NCI-H774 (cell line): Measurements from ENCODE around the gene DOK1.
"Not testable (repeated sequence)": the region's sequence is repeated elsewhere in the genome, so short reads cannot be mapped to it uniquely, and the experiment has no call there.

Experiments
- DNase-seq: peaks from one replicate; lab custom pipeline; 2025; lab: John Stamatoyannopoulos, UW

DOK1 gene

GRCh38 chr2:74548900-74549826 lies 5.4 kb upstream of the DOK1 start:
- peak; percentile 56 for DNase-seq

DNA sequence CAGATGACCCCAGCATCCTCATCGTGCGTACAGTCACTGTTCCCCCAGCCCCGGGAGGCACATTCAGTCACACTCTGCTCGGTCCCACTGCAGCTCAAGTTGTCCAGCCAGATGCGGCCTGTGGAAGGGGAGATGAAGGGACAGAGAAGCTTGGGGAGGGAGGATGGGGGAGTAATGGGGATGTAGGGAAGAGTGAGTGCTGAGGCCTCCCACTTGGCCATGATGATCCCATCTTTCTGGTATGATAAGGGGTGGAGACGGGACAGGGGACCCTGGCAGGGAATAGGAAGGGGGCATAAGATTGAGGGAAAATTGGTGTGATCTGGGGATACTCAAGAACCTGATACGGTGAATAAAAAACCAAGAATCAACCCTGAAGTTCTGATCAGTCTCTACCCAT lies 4.3 kb upstream of the DOK1 start:
- no peak for DNase-seq

DNA sequence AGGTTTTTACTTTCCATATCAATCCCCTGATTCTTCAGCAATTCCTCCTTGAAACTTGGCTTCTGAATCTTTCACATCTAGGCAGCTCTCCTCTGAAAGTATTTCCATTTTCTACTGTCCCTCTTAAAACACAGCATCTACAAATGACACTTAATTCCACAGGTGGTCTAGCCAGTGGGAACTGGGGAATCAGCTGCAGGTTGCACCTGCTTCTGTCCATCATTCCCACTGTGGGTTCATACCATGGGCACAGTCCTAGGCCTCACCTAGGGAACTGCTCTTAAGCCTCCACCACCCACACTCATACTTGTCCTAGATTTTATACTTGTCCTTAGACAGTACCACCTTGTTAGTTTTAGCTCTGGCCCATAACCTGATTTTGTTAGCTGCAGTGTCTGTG lies 3.0 kb upstream of the DOK1 start:
- DNase-seq = no peak

DNA sequence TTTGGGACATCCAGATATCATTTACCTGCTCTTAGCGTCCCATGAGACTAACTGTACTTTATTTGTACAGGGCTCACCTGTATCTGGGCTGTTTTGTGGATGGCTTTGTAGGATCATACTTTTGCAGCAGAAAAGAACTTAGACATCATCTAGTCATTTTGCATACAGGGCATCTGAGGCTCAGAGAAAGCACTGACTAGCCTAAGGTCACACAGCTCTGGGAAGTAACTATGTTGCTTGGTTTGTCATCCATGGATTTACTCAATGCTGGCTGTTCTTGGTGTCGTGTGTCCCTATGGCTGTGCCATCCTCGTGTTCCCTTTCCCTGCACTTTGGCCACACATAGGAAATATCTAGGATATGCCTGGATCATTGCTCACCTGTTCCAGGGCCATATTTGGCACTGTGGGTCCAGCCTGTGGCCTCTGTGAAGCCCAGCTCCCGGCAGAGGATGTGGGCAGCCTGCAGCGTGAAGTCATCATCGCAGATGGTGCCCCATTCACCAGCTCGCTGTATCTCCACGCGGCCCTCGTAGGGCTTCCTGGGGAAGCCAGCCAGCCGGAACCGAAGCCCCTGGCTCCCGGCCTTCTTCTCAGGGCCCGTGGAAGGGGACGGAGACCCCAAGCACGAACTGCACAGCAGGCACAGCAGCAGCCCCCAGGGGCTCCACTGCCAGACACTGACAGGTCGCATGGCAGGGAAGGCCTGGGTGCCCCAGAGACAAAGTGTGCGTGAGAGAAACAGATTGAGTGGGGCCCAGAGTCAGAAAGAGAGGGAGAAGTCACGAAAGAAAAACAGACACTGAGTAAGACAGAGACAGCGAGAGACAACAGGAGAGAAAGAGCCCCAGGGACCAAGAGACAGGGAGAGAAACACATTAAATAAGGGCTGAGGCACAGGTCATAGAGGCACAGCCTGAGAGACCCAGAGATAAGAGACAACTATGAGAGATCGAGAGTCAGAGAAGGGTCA lies 2.3 kb upstream of the DOK1 start:
- DNase-seq = no peak

DNA sequence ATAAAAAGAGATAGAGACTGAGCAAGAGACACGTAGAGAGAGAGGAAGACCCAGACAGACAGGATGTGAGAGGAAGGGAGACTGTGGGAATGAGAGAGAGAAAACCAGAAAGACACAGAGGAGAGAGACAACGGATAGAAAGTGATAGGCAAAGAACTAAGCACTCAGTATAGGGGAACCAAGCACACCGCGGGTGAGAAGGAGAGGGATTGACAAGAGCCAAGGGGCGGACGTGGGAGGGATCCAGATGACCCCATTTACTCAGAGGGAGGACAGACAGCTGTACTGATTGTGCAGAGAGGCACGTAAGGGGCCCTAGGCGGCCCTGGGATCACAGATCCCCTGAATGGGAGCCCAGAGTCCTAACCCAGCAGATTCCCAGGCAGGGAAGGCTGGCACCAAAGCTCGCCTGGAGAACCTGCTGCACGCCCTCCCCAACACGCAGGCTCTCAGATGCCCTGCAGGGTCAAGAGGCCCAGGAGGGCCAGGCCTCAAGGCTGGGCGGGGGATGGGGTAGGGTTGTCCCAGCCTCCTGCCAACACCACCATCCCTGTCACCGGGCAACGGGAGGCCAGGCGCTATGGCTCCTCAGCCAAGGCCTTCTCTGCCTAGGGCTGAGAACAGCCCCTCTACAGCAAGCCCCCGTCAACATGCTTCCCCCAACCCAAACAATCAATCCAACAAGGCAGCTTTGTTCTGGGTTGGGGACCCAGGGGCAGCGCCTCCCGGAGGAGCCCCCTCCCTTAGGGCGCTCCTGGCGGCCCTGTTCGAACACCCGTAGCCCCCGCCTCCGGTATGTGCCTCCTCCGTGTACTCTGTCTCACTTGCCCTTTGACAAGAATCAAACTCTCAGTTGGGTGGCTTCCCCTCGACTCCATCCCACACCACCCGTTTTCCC lies 1.4 kb upstream of the DOK1 start:
- no peak for DNase-seq

DNA sequence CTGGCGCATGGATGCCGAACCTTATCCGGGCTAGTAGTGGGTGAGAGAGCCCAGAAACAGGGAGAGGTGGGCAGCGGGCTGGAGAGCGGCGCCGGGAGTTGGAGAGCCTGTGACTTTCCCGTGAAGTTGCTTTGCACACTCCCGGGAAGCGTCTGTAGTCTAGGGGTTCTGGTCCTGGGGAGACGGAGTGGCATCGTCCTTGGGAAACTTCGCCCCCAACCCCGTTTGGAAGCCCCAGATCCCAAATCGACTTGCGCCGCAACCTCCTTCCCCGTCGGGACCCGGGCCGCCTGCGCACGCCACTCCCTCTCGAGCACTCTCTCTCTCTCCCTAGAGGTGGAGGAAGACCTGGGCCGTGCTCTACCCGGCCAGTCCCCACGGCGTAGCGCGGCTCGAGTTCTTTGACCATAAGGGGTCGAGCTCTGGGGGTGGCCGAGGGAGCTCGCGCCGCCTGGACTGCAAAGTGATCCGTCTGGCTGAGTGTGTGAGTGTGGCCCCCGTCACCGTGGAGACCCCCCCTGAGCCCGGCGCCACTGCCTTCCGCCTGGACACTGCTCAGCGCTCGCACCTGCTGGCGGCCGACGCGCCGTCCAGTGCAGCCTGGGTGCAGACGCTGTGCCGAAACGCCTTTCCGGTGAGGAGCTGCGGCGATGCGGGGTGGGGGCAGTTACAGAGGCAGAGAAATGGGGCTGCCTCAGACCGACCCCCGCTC lies 456 bp downstream of the DOK1 start:
- peak; percentile 19 for DNase-seq

GRCh38 chr2:74555610-74556103 lies 1.1 kb downstream of the DOK1 start:
- DNase-seq = no peak

DNA sequence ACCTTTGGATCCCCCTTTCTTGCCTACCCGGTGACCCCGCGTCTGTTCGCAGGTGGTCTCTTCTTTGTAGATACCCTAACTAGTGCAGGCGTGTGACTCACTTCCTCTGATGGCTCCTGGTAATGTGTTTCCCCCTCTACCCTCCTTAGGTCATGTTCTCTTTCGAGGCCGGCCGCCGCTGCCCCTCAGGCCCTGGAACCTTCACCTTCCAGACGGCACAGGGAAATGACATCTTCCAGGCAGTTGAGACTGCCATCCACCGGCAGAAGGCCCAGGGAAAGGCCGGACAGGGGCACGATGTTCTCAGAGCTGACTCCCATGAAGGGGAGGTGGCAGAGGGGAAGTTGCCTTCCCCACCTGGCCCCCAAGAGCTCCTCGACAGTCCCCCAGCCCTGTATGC lies 1.6 kb downstream of the DOK1 start:
- no peak for DNase-seq

GRCh38 chr2:74556831-74557370 lies 2.4 kb downstream of the DOK1 start:
- no peak for DNase-seq

- no peak for DNase-seq
Measured at GRCh38 chr2:74558284-74559230, 4.0 kb downstream of the DOK1 start.

DNA sequence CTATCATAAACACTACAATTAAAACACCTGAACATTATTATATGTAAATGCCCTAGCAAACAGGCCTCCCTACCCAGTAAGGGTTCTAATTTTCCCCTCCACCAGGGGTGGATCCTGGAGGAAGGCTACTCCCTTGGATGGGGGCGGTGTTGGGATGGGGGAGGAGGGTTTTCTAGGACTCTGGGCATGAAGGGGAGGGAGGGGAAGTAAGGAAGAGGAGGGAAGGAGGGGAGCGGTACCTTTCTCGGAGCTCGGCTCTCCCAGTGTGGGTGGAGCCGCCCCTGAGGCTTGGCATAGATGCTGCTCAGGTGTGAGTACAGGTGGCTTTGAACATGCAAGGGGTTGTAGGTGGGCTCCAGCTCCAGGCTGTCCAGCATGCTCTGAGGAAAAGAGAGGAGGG lies 5.4 kb downstream of the DOK1 start:
- no peak for DNase-seq

DNA sequence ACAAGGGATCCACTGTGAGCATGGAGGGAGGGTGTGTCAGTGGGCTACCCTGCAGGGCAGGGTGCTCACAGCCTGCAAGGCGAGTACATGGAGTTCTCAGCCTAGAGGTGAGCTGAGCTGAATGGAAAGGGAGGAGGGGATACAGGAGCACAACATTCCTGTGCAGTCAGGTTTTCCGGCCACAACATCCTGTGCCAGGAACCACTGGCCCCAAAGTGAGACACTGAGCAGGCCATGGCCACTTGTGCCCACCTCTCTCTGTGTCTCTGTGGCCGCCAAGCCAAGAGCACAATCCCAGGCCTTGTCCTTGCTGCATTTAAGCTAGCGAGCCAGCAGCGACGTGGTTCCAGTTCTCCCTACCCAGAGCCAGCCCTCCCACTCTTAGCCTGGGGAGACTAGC lies 6.1 kb downstream of the DOK1 start:
- DNase-seq = no peak

GRCh38 chr2:74561022-74561421 lies 6.5 kb downstream of the DOK1 start:
- DNase-seq = not testable (repeated sequence)

DNA sequence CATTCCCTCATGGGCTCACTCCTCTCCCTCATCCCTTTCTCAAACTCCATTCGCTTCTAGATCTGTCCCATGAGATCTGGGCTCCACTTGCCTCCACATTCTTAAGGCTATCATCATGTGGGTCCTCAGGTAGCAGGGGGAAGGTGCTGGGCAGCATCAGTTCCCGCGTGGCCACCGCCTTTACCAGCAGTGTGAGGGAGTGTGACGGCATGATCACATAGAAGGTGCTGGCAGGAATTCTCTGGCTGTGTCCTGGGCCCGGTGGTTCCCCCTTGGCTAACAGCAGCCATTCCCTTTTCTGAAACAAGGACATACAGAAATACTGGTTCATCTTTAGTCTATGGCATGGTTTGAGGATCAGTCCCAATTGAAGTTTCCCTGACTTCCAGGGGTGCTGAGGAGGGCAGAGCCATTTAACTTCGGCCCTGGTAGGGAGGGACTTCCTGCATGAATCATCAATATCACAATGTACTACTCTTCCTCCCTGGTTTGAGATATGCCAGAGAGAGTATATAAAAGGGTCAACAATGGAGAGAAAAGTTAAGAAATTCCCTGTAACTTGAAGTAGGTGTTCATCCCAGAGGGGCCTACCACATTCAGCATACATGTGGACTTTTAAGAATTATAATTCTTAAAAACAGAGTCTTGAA lies 7.7 kb downstream of the DOK1 start:
- DNase-seq = no peak

DNA sequence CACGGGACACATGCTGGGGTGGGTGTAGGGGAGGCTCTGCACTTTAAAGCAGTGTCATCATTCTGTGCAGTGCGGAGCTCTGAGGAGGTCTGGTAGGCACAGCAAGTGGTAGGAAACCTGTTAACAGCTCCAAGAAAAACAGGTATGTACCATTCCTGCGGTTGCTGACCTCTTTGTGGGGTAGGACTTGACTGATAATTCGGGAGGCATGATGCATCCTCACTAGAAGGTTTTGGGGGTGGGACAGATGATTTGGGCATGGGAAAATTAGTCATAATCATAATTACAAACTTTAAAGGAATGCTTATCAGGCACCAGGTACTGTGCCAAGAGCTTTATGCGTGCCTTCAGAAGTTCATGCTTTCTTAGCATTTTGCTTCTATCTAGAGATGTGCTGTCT lies 9.7 kb downstream of the DOK1 start:
- no peak for DNase-seq

DNA sequence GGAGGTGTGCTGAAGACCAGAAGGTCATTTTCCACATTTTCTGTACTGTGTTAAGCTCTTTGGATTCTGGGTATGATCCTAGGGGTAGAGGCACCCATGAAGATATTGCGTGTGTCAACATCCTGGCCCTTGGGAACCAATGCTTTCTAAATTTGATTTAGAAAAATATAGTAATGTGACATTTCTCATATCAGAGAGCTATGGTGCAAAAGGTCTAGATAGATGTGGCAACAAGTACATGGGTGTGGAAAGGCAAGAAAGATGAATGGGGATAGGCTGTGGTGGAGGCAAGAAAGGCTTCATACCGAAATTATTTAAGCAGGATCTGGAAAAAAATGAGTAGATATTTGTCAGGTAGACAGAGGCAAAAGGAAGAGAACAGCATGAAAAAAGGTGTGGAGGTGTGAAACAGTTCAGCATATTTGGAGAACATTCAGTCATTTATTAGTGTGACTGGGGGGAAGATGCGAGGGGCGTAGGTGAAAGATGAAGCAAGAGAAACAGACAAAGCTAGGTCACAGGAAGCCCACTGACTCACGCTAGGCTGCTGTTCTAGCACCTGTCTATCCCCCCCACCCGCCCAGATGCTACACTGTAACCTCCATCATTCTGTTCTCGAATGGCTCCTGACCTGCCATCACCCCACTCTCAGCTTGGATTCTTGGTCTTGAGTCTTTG lies 11.7 kb downstream of the DOK1 start:
- no peak for DNase-seq

GRCh38 chr2:74566754-74567085 lies 12.2 kb downstream of the DOK1 start:
- no peak for DNase-seq

- no peak for DNase-seq
Measured at GRCh38 chr2:74567881-74568280, 13.4 kb downstream of the DOK1 start.

GRCh38 chr2:74569686-74570085 lies 15.2 kb downstream of the DOK1 start:
- no peak for DNase-seq
